HuH-7 (cell line): Measurements from ENCODE around the gene TRIM8.

Experiments
- DNase-seq: peaks from one replicate; pipeline ENCODE4 v3.0.0; 2011; ENCODE audit warnings: low spot score

TRIM8 gene

DNA sequence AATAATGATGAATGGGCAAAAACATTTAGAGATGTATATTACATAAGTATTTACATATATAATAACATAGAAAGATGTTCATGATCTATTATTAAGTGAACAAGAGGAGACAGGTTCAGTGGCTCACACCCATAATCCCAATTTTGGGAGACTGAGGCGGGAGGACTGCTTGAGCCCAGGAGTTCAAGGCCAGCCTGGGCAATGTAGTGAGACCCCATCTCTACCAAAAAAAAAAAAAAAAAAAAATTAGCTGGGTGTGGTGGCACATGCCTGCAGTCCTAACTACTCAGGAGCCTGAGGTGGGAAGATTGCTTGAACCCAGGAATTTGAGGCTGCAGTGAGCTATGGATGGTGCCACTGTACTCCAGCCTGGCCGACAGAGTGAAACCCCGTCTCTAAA, 57.5 kb downstream of the TRIM8 start:
- no peak for DNase-seq

DNA sequence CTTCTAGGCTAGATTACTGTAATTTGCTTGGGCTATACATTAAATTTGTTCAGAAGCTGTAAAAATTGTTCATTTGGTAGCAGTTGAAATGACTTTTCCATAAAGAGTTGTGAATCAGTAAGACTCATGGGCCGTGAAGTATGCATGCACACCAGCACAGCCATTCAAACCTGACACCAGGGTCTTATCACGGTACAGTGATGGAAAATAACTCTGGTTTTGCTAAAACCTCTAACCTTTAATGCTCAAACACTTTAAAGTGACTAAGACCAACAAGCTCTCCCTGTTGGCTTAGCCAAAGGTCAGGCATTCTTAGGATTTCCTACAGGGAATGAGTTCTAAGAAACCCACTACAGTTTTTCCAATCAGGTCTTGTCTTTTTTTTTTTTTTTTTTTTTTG, 58.5 kb downstream of the TRIM8 start:
- DNase-seq: no peak

DNA sequence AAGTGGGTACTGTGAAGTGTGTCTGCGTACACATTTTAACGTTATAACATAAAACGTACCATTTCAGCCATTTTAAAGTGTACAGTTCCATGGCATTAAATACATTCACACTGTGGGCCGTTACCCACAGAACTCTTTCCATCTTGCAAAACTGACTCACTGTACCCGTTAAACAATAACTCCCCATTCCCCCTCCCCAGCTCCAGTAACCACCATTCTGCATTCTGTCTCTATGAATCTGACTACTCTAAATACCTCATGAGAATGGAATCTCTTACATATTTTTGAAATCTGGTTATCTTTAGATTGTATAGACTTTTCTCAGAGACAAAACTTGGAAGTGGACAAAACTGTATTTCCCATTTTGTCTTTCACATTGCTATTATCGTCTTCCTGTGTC, 60.6 kb downstream of the TRIM8 start:
- no peak for DNase-seq

DNA sequence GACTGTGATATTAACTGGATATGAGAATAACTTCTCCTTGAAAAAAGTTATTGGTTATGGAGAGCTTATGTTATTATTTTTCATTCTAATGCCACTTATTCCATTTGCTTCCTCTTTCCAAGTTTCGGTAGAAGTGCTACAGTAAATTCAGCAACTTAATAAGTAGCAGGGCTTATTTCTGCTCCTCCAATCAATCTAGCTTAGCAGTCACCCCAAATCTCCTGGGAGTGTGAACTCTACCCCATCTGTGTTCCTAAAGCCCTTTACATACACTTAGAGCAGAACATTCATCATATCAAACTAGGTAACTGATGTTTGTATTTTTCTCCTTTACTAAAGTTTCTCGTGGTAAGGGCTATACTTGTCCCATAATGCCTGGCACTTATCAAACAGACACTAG, 61.3 kb downstream of the TRIM8 start:
- no peak for DNase-seq
